Esophagus muscularis mucosa (tissue), 4 donors: ENCODE measurements around the gene HES4. TPM values are rescaled to one million over a fixed set of nuclear protein-coding genes. Genes with fewer than 3 reads are reported as not detected.

Experiments
- DNase-seq: peaks from one replicate; pipeline ENCODE4 v3.0.0-alpha.2; 2017; ENCODE audit errors: extremely low spot score
- H3K27ac ChIP-seq, 4 donors: fragments of 200-600 bp; sonication (generic); replicated peaks in 1 of 4; 1 replicate in 3 of 4; 2 replicates in 1 of 4; pipeline ENCODE4 v1.5.1; 2016 to 2019; ENCODE audit warnings: mild to moderate bottlenecking in 1 of 4
- H3K27me3 ChIP-seq, 4 donors: fragments of 200-600 bp; sonication (generic); one replicate each; pipeline versions ENCODE4 v1.5.1 to v1.6.0; 2016 to 2019
- H3K36me3 ChIP-seq, 4 donors: fragments of 200-600 bp; sonication (generic); one replicate each; pipeline ENCODE4 v1.5.1; 2016 to 2019
- H3K4me1 ChIP-seq, 4 donors: fragments of 200-600 bp; sonication (generic); one replicate each; pipeline ENCODE4 v1.5.1; 2016 to 2019
- H3K4me3 ChIP-seq, 4 donors: fragments of 200-600 bp; sonication (generic); 1 replicate in 2 of 4; 2 replicates in 2 of 4; pipeline ENCODE4 v1.5.1; 2016 to 2019; ENCODE audit warnings: mild to moderate bottlenecking in 4 of 4, moderate library complexity in 1 of 4
- H3K9me3 ChIP-seq, 4 donors: fragments of 200-600 bp; sonication (generic); 1 replicate in 3 of 4; 2 replicates in 1 of 4; pipeline ENCODE4 v1.5.1; 2016 to 2019
- EP300 ChIP-seq: sonication (generic); formaldehyde crosslinking; IDR thresholded peaks from one replicate; pipeline ENCODE4 v1.6.1; 2017; ENCODE audit warnings: antibody characterized with exemption
- POLR2A ChIP-seq: fragments of 450-650 bp; IDR thresholded peaks from one replicate; pipeline ENCODE4 v1.6.1; 2017; ENCODE audit warnings: antibody characterized with exemption, moderate library complexity, mild to moderate bottlenecking, low read depth
- POLR2AphosphoS5 ChIP-seq, 2 donors: sonication (generic); formaldehyde crosslinking; IDR thresholded peaks; one replicate each; pipeline ENCODE4 v1.6.1; 2017; ENCODE audit warnings: antibody characterized with exemption in 2 of 2
- WGBS: methylation state at CpG from one replicate; pipeline ENCODE4 v1.1.5; 2018; 5-methylcytosine and 5-hydroxymethylcytosine counted together
- intact Hi-C: fragments of 100-400 bp; cut with DNase I; formaldehyde crosslinking; loops from one replicate; pipeline ENCODE4 v1.15.1; 2023
- total RNA-seq, 4 donors: library from RNA; depleted of rRNA; stranded (reverse); fragments of >200 nt; gene quantifications; one replicate each; pipeline versions ENCODE4 v1.1.0 to v1.2.1, GENCODE V29; 2016
- TF ChIP-seq, protein P1 (sequence below), 3 experiments: fragments of 200-600 bp in 2 of 3; fragments of 450-650 bp in 1 of 3; sonication (generic) in 2 of 3; IDR thresholded peaks; one replicate each; pipeline ENCODE4 v1.5.1; 2017 to 2019; ENCODE audit warnings: antibody characterized with exemption in 3 of 3, mild to moderate bottlenecking in 2 of 3, moderate library complexity in 1 of 3

The HES4 gene
- total RNA-seq, 4 donors from 2014 or later, result 37.8 to 90.4 (median 65.0) TPM

DNA sequence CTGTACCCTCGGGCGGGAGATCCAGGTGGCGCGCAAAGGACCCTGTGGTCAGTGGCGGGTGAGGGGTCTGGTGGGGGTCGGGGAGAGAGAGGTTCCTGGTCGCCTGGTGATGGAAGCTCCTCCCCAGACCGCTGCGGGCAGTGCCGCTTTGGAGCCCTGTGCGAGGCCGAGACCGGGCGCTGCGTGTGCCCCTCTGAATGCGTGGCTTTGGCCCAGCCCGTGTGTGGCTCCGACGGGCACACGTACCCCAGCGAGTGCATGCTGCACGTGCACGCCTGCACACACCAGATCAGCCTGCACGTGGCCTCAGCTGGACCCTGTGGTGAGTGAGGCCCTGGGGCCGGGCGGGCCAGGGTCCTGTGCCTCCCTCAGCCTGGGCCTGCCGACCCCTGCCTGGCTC is 43.5 kb upstream of the HES4 start:
- H3K4me1 ChIP-seq, result peaks cover 13 to 27% (median 21%) of the 10 kb centered on the region in 4 donors
- peaks cover 0 to 55% (median 49%) of the 10 kb centered on the region in 4 donors for H3K36me3 ChIP-seq
- H3K9me3 ChIP-seq, result no peaks in the 10 kb centered on the region
- 95% methylated on average over 8 of the region's 27 CpGs for whole genome bisulfite sequencing
- no peak overlapping the region for H3K4me3 ChIP-seq
- no peak overlapping the region for H3K27ac ChIP-seq
- peaks cover 0 to 1% (median 0%) of the 10 kb centered on the region in 4 donors for H3K27me3 ChIP-seq
- TF ChIP-seq POLR2AphosphoS5 (IDR thresholded peaks at IDR 0.05), result no peak
- TF ChIP-seq, protein P1, sequence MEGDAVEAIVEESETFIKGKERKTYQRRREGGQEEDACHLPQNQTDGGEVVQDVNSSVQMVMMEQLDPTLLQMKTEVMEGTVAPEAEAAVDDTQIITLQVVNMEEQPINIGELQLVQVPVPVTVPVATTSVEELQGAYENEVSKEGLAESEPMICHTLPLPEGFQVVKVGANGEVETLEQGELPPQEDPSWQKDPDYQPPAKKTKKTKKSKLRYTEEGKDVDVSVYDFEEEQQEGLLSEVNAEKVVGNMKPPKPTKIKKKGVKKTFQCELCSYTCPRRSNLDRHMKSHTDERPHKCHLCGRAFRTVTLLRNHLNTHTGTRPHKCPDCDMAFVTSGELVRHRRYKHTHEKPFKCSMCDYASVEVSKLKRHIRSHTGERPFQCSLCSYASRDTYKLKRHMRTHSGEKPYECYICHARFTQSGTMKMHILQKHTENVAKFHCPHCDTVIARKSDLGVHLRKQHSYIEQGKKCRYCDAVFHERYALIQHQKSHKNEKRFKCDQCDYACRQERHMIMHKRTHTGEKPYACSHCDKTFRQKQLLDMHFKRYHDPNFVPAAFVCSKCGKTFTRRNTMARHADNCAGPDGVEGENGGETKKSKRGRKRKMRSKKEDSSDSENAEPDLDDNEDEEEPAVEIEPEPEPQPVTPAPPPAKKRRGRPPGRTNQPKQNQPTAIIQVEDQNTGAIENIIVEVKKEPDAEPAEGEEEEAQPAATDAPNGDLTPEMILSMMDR (IDR thresholded peaks at IDR 0.05), result no peak
- TF ChIP-seq POLR2A, result no peak
- no peak for TF ChIP-seq EP300
- intact Hi-C loops, result no loop called here
- no peak for DNase-seq

DNA sequence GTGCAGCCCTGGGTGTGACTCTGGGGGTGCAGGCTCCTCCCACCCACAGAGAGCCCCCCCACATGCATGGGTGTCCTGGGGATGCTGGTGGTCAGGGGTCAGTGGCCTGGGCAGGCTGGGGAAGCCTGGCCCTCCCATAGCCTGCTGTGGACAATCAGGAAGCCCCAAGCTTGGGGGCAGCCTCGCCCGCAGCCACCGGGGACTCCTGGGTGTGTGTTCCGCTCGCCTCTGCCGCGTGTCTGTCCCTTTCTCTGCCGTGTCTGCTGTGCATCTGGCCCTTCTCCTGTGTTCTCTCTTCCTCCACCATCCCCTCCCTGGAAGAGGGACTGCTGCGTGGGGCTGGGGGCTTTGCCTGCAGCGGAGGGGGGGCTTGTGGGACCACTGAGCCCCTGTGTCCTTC is 42.9 kb upstream of the HES4 start:
- Histone ChIP-seq H3K4me1 (peaks cover 13 to 27% (median 21%) of the 10 kb centered on the region in 4 donors), H3K4me3 (no peak overlapping the region), H3K9me3 (no peaks in the 10 kb centered on the region), H3K27ac (no peak overlapping the region), H3K36me3 (peaks cover 0 to 49% (median 44%) of the 10 kb centered on the region in 4 donors), H3K27me3 (peaks cover 0 to 7% (median 0%) of the 10 kb centered on the region in 4 donors)
- DNase-seq, result no peak
- TF ChIP-seq EP300 (no peak), POLR2AphosphoS5 (IDR thresholded peaks at IDR 0.05) (no peak)
- intact Hi-C loops, result no loop called here
- WGBS, result 89% methylated on average over 10 of the region's 10 CpGs

DNA sequence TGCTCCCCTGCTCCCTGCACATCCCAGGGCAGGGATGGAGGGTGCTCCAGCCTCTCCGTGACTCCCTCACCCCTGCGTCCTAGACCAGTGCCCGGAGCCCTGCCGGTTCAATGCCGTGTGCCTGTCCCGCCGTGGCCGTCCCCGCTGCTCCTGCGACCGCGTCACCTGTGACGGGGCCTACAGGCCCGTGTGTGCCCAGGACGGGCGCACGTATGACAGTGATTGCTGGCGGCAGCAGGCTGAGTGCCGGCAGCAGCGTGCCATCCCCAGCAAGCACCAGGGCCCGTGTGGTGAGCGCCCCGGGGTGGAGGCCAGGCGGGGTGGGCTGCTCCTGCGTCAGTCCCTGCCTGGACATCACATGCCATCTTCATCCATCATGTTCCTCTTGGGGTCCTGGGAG is 42.0 kb upstream of the HES4 start:
- no peak for DNase-seq
- no peak for TF ChIP-seq POLR2A
- TF ChIP-seq POLR2AphosphoS5 (IDR thresholded peaks at IDR 0.05), result no peak
- TF ChIP-seq EP300, result no peak
- TF ChIP-seq, protein P1 (IDR thresholded peaks at IDR 0.05), result no peak
- Histone ChIP-seq H3K27me3 (peaks cover 0 to 12% (median 0%) of the 10 kb centered on the region in 4 donors), H3K4me3 (no peak overlapping the region), H3K27ac (no peak overlapping the region), H3K36me3 (peaks cover 0 to 40% (median 35%) of the 10 kb centered on the region in 4 donors), H3K4me1 (peaks cover 13 to 27% (median 21%) of the 10 kb centered on the region in 4 donors), H3K9me3 (no peaks in the 10 kb centered on the region)
- intact Hi-C loops, result no loop called here
- WGBS, result 100% methylated on average over 1 of the region's 25 CpGs

DNA sequence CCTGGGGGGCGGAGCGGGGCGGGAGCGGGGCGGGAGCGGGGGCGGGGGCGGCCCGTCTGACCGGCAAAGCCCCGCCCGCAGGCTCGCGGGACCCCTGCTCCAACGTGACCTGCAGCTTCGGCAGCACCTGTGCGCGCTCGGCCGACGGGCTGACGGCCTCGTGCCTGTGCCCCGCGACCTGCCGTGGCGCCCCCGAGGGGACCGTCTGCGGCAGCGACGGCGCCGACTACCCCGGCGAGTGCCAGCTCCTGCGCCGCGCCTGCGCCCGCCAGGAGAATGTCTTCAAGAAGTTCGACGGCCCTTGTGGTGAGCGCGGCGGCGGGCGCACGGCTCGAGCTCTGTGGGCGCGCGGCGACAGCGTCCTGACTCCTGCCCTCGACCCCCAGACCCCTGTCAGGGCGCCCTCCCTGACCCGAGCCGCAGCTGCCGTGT is 41.2 kb upstream of the HES4 start:
- H3K27ac ChIP-seq, result peak overlapping the region in 1 of 4 donors; percentile 26
- H3K27me3 ChIP-seq, result peaks cover 0 to 12% (median 0%) of the 10 kb centered on the region in 4 donors
- H3K9me3 ChIP-seq, result no peaks in the 10 kb centered on the region
- WGBS, result 42% methylated on average over 23 of the region's 60 CpGs
- peaks cover 0 to 32% (median 27%) of the 10 kb centered on the region in 4 donors for H3K36me3 ChIP-seq
- H3K4me3 ChIP-seq, result peak overlapping the region; percentile 54 to 58 (median 56)
- H3K4me1 ChIP-seq, result peaks cover 13 to 27% (median 21%) of the 10 kb centered on the region in 4 donors
- no peak for DNase-seq
- TF ChIP-seq EP300 (no peak), POLR2AphosphoS5 (IDR thresholded peaks at IDR 0.05) (no peak), POLR2A (no peak)
- TF ChIP-seq, protein P1 (IDR thresholded peaks at IDR 0.05), result no peak
- intact Hi-C loops, result no loop called here

DNA sequence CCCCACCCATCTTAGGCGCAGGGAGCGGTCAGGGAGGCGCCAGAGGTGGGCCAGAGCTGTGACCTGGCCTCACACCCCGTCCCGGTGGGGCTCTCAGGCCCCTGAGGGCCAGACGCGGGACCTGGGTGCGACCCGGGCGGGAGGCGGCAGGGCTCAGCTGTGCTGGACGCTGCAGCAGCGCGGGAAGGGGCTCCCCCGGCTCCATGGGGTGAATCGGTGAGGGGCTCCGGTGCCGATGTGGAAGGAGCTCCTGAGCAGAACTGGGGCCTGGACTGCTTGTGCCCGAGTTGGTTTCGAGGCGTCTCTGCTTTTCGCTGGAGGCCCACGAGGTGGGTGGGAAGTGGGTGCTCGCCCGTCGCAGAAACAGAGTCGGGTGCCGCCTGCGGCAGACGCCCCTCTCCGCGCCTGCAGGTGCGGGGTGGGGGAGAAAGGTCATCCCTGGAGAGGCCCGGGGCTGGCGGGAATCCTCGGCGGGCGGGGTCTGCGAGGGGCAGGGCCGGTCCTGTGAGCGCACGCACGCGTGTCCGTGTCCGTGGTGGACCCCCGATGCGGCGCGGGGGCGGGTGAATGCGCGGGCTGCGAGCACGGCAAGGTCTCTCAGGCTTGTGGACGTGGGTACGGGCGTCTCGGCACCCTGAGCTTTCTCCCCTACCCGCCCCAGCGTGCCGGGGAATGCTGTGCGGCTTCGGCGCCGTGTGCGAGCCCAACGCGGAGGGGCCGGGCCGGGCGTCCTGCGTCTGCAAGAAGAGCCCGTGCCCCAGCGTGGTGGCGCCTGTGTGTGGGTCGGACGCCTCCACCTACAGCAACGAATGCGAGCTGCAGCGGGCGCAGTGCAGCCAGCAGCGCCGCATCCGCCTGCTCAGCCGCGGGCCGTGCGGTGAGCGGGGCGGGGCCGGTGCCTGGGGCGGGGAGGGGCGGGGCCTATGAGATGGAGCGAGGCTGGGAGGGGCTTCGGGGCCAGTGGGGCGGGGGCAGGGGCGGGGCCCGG is 40.4 kb upstream of the HES4 start:
- TF ChIP-seq, protein P1 (IDR thresholded peaks at IDR 0.05), result peak in 2 of 3 experiments; percentile 17 to 35
- TF ChIP-seq POLR2AphosphoS5 (IDR thresholded peaks at IDR 0.05) (peak in 1 of 2 donors; percentile 51), EP300 (no peak), POLR2A (no peak)
- peaks cover 0 to 28% (median 19%) of the 10 kb centered on the region in 4 donors for H3K36me3 ChIP-seq
- no peak for DNase-seq
- peak overlapping the region in 1 of 4 donors; percentile 41 for H3K27ac ChIP-seq
- H3K4me1 ChIP-seq, result peaks cover 13 to 27% (median 21%) of the 10 kb centered on the region in 4 donors
- H3K27me3 ChIP-seq, result peaks cover 0 to 17% (median 0%) of the 10 kb centered on the region in 4 donors
- H3K9me3 ChIP-seq, result no peaks in the 10 kb centered on the region
- H3K4me3 ChIP-seq, result peak overlapping the region; percentile 54 to 58 (median 56)
- WGBS, result 5% methylated on average over 4 of the region's 99 CpGs
- intact Hi-C loops, result no loop called here
